GM21360 (cell line): ENCODE data around the gene ARHGAP26.

Experiments used
- ATAC-seq: cut with Tn5 transposase; IDR thresholded peaks from one replicate; pipeline ENCODE4 v1.9.1; 2021; ENCODE audit warnings: mild to moderate bottlenecking, moderate library complexity; ENCODE audit not compliant: unreplicated experiment

The ARHGAP26 gene

DNA sequence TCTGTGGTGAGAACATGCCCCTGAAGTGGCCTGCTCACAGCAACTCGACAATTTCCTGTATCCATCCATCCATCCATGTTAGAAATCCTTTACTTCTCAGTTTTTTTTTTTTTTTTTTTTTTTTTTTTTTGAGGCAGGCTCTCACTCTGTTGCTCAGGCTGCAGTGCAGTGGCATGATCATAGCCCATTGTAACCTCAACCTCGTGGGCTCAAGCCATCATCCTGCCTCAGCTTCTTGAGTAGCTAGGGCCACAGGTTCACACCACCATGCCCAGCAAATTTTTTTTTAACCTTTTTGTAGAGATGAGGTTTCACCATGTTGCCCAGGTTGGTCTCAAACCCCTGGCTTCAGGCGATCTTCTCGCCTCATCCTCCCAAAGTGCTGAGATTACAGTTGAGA is 259.1 kb downstream of the ARHGAP26 start:
- ATAC-seq = no peak

GRCh38 chr5:143030349-143030748 is 260.2 kb downstream of the ARHGAP26 start:
- no peak for ATAC-seq

DNA sequence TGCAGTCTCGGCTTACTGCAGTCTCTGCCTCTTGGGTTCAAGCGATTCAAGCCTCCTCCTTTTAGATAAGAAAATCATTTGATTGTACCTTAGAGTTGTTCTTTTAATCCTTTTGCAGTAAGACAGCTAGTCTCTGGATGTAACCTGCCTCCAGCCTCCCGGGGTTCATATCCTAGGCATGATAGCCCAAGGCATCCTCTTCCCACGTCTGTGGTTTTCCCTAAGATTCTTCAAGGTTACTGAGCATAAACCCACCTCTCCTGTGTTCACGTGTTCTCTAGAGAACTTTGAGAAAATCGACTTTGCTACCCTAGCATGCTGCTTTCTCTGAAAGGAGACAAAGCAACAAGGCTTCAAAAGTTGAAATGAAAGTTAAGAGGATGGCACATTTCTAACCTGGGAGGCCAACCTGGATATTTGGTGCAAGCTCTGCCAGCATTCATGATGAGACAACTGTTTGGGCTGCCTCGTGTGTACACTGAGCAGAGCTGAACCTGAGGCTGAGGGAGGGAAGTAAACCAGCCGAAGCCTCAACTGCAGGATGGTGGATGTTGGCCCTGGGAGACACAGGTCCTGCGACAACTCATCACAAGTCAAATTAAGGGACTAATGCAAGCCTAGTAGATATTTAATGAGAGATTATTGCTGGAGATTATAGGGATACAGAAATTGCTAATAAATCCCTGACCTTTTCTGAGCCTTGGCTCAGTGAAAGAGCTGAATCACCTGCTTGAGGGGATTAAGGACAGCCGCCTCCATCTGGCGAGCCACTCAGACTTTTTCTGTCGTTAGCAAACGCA is 261.8 kb downstream of the ARHGAP26 start:
- ATAC-seq = no peak

DNA sequence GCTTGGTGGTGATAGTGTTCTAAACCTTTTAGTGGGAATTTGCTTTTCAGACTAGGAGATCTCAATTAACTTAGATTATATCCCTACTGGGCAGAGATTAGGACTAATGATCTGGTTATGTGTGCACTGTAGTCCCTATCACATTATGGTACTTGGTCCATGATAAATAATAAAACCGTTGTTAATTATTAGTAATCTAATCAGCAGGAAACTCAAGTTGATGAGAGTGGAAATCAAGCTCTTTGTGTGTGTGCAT is 262.3 kb downstream of the ARHGAP26 start:
- no peak for ATAC-seq

- no peak for ATAC-seq
Observed at GRCh38 chr5:143033535-143034250, 263.5 kb downstream of the ARHGAP26 start.

GRCh38 chr5:143036146-143036927 is 266.2 kb downstream of the ARHGAP26 start:
- ATAC-seq = no peak

GRCh38 chr5:143037071-143037470 is 266.9 kb downstream of the ARHGAP26 start:
- ATAC-seq = no peak

DNA sequence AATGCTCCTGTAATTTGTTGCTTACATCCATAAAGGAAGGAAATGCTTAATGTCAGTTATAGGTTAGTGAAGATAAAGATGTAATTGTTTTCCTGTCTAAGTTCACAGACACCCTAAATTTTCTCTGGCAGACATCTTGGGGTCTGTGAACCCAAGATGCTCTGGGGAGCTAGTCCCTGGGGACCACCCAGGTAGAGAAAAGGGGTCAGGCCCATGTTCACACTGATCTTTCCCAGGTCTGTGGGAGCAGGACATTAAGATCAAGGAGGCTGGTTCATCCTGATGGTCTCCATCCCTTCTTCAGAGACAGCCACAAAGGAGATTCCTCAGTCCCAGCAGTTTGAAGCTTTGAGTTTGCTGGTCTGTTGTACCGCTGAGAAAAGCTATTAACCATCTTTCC is 267.5 kb downstream of the ARHGAP26 start:
- no peak for ATAC-seq

- no peak for ATAC-seq
Observed at GRCh38 chr5:143040622-143041021, 270.4 kb downstream of the ARHGAP26 start.

GRCh38 chr5:143041461-143041860 is 271.3 kb downstream of the ARHGAP26 start:
- no peak for ATAC-seq

GRCh38 chr5:143041972-143042770 is 272.0 kb downstream of the ARHGAP26 start:
- no peak for ATAC-seq

DNA sequence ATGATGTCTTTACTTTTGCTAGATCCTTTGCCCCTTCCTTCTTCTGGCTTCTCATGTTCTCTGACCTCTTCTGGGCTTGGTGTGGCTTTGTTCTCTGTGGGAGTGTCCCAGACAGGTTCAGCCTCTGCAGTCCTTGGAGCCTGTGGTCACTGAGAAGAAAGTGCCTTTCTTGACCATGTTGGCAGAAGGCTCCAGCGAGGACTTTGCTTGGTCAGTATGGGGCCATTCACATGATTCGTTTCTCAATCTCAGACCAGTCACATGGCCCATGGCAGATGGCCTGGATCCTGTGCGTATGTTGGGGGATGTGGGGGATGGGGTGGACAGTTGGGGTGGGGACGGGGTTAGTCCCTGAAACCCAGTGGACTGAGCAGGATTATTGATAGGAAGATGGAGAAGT is 274.1 kb downstream of the ARHGAP26 start:
- no peak for ATAC-seq

DNA sequence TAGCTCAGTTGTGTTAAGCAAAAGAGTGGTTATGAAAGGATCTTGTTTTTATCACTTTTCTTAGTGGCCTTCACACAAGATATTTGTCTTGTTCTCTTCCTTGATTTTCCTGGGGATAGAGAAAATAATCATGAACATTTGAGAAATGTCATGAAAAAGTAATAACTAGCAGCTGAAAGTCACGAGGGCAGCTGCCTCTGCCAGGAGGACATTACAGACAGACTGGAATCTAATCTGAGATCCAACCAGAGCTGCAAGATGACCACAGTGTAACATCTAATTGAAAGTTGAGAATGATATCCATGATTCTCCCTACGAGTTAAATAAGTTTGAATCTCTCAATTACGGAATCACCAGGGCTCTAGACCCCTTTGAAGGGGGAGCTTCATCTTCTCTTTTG is 274.9 kb downstream of the ARHGAP26 start:
- ATAC-seq = no peak

DNA sequence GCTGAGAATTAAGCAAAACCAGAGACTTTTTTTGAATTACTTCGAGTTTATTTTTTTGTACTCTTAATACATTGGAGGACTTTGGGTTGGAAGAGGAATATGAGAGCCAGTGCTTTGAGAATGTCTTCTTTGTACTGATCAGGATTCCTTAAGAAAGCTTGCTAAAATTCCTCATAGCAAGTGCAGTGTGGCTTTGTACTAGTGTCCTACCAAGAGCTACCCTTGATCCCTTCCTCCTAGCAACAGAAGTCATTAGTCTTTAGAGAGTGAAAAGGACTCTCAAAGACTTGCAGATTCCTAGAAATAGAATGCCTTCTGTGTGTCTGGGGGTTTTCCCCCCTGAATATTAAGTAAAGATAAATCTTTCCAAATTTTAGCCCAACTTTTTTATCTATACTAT is 276.1 kb downstream of the ARHGAP26 start:
- ATAC-seq = no peak

DNA sequence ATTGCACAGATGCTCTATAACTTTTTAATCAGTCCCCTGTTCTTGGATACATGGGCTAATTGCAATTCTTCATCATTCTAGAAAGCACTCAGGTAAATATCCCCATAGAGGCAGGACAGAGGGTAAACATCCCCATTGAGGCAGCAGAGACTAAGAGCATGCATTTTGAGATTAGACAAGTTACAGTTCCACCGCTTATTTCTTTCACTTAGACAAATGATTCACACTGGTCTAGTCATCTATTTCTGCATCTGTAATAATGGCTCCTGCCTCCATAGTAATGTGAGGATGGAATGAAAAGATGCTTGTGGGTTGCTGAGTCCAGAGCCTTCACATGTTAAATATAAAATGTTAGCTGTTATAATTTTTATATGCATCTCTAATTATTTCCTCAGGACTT is 276.9 kb downstream of the ARHGAP26 start:
- ATAC-seq = no peak

- ATAC-seq = no peak
Observed at GRCh38 chr5:143050183-143050582, 280.0 kb downstream of the ARHGAP26 start.

DNA sequence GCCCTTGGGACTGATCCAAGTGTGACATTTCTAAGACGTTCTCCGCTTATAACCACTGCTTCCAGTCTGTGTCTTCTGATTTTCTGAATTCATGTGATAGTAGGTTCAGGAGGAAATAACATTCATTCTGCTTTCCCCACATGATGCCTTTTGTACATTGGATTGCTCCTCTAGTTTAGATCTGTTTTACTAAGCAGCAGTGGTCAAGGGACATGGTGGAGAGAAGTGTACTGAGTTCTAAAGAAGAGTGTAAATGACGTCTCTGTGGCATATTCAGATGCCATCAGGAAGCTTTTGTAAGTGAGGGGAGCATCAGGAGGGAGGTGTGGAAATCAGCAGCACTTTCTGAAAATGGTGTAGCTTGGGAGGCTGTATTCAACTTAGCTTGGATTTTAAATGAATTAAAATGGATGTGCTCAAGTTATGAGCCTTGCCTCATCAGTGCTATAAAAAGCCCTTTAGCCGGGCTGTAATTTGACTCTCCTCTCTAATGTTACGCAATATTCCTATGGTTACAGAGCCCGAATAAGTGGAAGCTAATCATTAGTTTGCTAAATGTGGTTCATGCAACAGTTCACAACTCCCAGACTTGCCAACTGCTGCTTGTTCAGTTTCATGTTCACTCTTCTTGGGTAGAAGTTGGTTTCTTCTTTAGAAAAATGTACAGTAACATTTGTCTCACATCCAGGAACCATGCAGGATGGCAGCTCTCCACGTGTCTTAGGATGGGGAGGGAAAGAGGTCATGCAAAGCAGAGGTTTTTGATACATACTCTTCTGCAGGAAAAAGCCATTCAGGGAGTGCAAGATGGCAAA is 281.3 kb downstream of the ARHGAP26 start:
- ATAC-seq = no peak

DNA sequence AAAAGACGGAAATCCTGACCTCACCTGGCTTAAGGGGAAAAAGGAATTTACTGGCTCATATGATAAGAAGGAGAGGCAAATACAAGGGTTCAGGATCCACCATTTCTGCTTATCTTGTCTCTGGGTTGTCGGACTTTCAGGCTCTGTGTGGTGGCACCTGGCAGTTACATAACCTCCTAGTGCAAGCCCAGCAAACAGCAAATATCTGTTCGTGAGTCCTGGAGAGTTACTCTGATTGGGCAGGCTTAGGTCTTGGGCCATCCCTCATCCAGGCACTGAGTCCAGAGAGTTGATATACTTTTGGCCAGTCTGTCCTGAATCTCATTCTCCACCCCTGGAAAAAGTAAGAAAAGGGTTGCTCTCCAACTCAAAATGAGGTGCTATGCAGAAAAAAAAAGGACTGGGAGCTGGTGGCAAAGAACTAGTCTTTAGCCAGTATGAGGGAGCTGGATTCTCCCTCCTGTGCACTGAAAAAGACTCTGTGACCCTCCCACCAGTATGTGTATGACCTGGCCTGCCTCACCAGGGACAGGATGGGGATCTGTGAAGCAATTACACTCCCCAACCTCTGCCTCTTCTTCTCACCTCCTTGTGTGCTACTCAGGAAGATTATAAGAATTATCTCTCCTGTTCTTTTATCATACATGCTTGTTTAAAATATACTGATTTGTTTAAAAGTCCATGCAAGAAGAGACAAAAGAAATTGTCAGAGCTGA is 282.9 kb downstream of the ARHGAP26 start:
- no peak for ATAC-seq

DNA sequence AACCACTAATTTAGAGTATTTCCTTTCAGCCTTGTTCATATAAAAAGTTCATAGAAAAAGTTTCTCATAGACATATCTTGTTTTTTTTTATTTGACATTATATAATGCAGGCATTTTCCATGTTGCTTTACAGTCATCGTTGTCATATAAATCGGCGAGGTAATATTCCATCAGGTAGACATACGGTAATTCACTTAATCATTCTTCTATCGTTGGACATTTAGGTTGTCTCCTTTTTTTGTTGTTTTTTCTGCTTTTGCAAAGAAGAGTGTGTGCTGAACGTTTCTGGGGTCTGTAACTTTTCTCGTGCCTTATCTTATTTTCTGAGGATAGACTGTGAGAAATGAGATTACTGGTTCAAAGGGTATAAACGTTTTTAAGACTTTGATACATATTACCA is 283.6 kb downstream of the ARHGAP26 start:
- no peak for ATAC-seq
